ENCODE results near the gene PSMB2.

The PSMB2 gene

DNA sequence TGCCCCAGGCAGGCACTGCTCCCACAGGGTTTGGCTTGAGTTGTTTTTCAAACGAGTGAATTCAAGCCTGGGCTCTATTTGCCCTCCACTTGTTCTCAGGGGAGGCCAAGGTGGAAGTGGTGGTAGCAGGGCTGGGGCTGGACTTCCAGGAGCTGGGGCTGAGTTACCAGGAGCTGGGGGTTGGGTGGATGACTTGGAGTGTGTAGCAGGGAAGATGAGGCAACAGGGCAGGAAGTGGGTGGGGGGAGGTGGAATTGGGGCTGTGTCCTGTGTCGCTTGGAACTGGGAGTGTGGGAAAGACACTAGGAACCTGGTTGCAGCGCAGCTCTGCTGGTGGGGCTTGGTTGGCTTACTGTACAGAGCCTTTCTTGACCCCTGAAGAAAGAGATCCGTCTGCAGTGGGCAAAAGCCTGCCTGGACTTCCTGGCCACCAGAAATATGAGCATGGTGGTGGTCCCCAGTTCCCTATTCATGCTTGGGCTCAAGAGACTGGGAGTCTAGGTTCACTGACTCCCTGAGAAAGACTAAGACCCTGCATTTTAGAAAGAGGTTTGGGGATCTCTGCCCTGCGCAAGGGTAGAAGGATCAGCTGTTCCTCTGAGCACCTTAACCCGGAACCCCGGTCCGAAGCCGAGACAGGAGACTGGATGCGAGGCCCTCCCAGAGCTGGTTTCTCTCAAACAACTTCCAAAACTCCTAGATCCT lies 65.1 kb downstream of the PSMB2 start:
- Histone ChIP-seq H3K9ac (ENCODE audit: low read depth, low read length) (no peak overlapping the region), H3K9me3 (ENCODE audit: control insufficient read depth, insufficient read depth, low read length) (no peaks in the 10 kb centered on the region), H3K4me3 (ENCODE audit: low read depth, low read length) (peak overlapping the region; percentile 43), H3K27me3 (ENCODE audit: control insufficient read depth, insufficient read depth, low read length) (peaks cover 83% of the 10 kb centered on the region), H3K4me1 (ENCODE audit: control insufficient read depth, insufficient read depth, low read length) (peaks cover 3% of the 10 kb centered on the region), H3K36me3 (ENCODE audit: control insufficient read depth, insufficient read depth, low read length) (no peaks in the 10 kb centered on the region)

DNA sequence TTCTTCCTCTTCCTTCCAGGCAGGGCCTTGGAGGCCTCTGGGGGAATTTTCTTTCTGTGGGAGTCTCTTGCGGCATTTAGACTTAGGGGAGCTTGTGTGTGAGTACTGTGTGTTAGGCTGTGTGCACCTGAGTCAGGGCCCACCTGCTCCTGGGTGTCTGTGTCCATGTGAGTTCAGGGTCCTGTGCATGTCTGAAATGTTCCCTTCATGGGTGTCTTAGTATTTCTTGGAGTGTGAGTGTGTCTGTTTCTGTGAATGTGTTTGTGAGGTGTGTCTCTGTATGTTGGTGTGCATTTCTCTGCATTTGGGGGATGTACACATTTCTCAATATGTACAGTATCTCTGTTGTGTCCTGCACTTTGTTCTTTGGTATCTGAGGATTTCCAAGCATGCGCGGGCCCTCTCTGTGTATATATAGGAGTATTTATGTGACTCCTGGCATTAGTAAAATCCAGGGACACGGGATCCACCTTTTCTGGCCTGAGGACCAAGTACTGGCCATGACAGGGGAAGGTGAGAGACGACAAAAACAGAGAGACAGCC lies 65.8 kb downstream of the PSMB2 start:
- no peak overlapping the region for H3K9ac ChIP-seq (ENCODE audit: low read depth, low read length)
- H3K36me3 ChIP-seq (ENCODE audit: control insufficient read depth, insufficient read depth, low read length): no peaks in the 10 kb centered on the region
- peaks cover 3% of the 10 kb centered on the region for H3K4me1 ChIP-seq (ENCODE audit: control insufficient read depth, insufficient read depth, low read length)
- H3K4me3 ChIP-seq (ENCODE audit: low read depth, low read length): peak overlapping the region; percentile 28
- peaks cover 86% of the 10 kb centered on the region for H3K27me3 ChIP-seq (ENCODE audit: control insufficient read depth, insufficient read depth, low read length)
- no peaks in the 10 kb centered on the region for H3K9me3 ChIP-seq (ENCODE audit: control insufficient read depth, insufficient read depth, low read length)

DNA sequence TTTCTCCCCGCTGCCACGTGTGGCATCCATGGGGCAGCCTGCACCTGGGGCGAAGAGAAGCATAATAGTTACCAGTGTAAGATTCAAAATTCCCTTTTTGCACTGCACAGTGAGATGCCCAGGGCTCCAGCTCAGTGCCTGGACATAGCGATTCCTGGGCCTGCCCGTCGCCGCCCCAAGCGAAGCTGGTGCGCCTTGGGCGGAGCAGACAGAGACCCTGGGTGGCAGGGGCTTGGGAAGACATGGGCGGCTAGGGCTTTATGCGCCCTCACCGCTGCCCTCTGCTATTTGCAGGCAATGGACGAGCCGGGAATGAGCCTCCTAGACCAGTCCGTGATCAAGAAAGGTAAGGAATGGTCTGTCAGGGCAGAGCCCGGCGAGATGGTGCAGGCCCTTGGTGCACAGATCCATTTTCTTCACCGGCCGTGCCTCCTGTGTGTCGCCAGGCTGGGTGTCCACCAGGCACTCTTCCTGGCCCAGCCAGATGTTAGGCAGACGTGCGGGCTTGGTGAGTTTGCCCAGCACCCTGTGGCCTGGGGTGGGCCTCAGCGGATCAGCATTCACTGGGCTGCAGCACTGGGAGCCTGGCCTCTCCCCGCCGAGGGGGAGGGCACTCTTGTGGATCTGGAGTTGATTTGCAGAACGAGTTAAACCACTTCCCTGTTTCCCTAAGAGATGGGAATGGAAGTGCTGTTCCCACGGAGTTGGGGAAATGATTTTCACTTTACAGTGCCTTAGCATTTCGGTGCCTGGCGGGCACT lies 66.5 kb downstream of the PSMB2 start:
- peaks cover 93% of the 10 kb centered on the region for H3K27me3 ChIP-seq (ENCODE audit: control insufficient read depth, insufficient read depth, low read length)
- no peak overlapping the region for H3K9ac ChIP-seq (ENCODE audit: low read depth, low read length)
- H3K36me3 ChIP-seq (ENCODE audit: control insufficient read depth, insufficient read depth, low read length): no peaks in the 10 kb centered on the region
- H3K4me1 ChIP-seq (ENCODE audit: control insufficient read depth, insufficient read depth, low read length): peaks cover 3% of the 10 kb centered on the region
- peak overlapping the region; percentile 28 for H3K4me3 ChIP-seq (ENCODE audit: low read depth, low read length)
- no peaks in the 10 kb centered on the region for H3K9me3 ChIP-seq (ENCODE audit: control insufficient read depth, insufficient read depth, low read length)

DNA sequence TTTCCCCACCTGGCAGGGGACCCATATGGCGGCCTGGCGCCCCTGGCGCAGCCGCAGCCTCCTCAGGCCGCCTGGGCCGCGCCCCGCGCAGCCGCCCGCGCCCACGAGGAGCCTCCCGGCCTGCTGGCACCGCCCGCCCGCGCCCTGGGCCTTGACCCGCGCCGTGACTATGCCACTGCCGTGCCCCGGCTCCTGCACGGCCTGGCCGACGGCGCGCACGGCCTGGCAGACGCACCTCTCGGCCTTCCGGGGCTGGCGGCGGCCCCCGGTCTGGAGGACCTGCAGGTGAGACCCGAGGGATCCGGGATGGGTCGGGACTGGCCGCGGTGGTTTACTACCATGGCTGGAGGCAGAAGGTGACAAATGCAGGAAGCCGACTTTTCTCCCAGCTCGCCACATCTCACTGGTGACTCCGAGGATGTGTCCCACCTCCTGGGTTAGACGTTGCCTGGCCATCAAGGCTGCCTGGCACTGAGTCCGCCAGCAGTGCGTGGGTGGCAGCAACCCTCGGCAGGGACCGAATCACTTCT lies 67.1 kb downstream of the PSMB2 start:
- H3K9ac ChIP-seq (ENCODE audit: low read depth, low read length): no peak overlapping the region
- peak overlapping the region; percentile 28 for H3K4me3 ChIP-seq (ENCODE audit: low read depth, low read length)
- H3K4me1 ChIP-seq (ENCODE audit: control insufficient read depth, insufficient read depth, low read length): peaks cover 3% of the 10 kb centered on the region
- H3K36me3 ChIP-seq (ENCODE audit: control insufficient read depth, insufficient read depth, low read length): no peaks in the 10 kb centered on the region
- H3K9me3 ChIP-seq (ENCODE audit: control insufficient read depth, insufficient read depth, low read length): no peaks in the 10 kb centered on the region
- peaks cover 94% of the 10 kb centered on the region for H3K27me3 ChIP-seq (ENCODE audit: control insufficient read depth, insufficient read depth, low read length)

DNA sequence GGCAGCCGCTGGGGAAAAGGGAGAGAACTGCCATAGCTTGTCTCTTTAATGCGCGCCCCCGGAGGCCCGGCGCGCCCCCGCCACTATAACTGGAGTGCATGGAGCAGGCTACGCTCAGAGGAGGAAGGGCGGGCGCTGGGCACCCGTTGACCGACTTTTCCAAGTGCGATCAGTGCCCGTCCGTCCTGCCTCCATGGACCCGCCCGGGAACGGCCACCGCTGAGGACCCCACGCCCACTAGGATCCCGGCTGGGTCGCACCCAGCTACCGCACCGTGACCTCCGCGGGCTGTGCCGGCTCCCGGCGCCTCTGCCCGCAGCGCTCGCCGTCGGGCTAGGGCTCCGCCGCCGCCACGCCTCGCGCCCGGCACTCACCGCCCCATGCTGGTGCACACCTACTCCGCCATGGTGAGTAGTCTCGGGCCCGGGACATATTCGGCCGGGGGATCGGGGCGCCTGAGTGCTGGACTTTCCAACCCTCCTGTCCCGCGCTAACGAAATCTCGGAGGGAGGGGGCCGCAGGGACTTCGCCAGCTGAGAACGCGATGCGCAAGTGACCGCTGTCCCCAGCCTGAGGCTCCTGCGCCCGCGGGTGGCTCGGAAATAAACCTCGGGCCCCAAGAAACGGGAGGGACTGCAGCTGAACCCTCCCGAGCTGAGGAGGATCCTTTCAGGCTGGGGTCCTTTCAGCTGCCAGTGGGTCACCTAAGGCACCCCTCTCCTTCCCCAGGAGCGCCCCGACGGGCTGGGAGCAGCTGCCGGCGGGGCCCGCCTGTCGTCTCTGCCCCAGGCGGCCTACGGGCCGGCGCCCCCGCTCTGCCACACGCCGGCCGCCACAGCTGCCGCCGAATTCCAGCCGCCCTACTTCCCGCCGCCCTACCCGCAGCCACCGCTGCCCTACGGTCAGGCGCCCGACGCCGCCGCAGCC lies 67.9 kb downstream of the PSMB2 start, which contains the start of gene TFAP2E:
TSS of gene TFAP2E (plus strand) at position 117 of the 927 bp plus-strand sequence. CDS start at position 381, 264 bp downstream.
- Histone ChIP-seq H3K9me3 (ENCODE audit: control insufficient read depth, insufficient read depth, low read length) (no peaks in the 10 kb centered on the region), H3K4me1 (ENCODE audit: control insufficient read depth, insufficient read depth, low read length) (peaks cover 3% of the 10 kb centered on the region), H3K27me3 (ENCODE audit: control insufficient read depth, insufficient read depth, low read length) (peaks cover 97% of the 10 kb centered on the region), H3K36me3 (ENCODE audit: control insufficient read depth, insufficient read depth, low read length) (no peaks in the 10 kb centered on the region), H3K9ac (ENCODE audit: low read depth, low read length) (no peak within 1 kb of the TSS), H3K4me3 (ENCODE audit: low read depth, low read length) (peak within 1 kb of the TSS; percentile 58)

DNA sequence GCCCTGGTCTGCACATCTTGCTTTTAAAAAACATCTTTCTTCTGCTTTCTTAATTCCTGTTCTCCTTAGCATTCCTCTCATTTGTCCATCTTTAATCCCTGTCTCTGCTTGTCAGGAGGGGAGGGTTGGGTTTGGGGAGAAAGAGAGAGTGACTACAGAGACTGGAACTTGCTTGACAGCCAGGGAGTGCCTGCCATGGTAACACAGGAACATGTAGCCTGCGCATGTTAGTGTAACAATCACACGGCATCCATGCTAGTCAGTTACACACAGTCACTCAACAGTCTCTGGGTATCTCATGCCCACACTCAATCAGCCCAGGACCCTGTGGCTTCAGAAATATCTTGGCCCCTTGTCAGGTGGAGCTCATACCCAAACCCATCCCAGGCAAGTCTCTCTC lies 69.0 kb downstream of the PSMB2 start:
- peak overlapping the region; percentile 58 for H3K4me3 ChIP-seq (ENCODE audit: low read depth, low read length)
- H3K4me1 ChIP-seq (ENCODE audit: control insufficient read depth, insufficient read depth, low read length): peaks cover 3% of the 10 kb centered on the region
- H3K36me3 ChIP-seq (ENCODE audit: control insufficient read depth, insufficient read depth, low read length): no peaks in the 10 kb centered on the region
- H3K27me3 ChIP-seq (ENCODE audit: control insufficient read depth, insufficient read depth, low read length): peaks cover 92% of the 10 kb centered on the region
- no peaks in the 10 kb centered on the region for H3K9me3 ChIP-seq (ENCODE audit: control insufficient read depth, insufficient read depth, low read length)
- H3K9ac ChIP-seq (ENCODE audit: low read depth, low read length): no peak overlapping the region

DNA sequence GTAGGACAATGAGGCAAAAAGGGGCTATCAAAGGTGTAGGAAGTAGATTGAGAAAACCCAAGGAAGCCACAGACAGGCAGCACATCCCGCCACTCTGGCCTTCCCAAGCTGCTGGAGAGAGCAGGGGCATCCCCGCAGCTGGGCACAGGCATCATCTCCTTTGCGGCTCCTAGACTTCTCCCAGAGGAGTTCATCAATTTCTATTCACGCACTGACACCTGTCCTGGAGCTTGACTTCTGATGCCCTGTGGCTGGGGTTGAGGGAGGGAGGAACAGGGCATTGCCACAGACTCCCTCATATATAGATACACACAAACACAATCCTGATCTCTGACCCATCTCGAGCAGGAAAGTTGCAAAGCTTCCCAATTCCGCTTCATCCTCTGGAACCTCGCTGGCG lies 70.1 kb downstream of the PSMB2 start:
- Histone ChIP-seq H3K36me3 (ENCODE audit: control insufficient read depth, insufficient read depth, low read length) (peaks cover 4% of the 10 kb centered on the region), H3K27me3 (ENCODE audit: control insufficient read depth, insufficient read depth, low read length) (peaks cover 83% of the 10 kb centered on the region)

DNA sequence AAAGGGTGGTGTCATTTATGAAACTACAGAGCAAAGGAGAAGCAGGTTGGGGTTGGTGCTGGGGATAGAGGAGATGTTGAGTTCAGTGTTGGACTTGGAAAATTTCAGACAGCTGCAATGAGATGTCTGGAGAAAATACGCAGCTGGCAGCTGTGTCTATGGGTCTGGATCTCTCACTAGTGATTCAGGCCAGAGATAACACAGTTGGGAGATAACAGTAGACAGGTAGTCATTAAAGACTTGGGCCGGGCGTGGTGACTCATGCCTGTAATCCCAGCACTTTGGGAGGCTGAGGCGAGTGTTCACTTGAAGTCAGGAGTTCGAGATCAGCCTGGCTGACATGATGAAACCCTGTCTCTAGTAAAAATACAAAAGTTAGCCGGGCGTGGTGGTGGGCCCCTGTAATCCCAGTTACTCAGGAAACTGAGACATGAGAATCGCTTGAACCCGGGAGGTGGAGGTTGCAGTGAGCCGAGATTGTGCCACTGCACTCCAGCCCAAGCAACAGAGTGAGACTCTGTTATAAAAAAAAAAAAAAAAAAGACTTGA lies 70.7 kb downstream of the PSMB2 start:
- Histone ChIP-seq H3K4me3 (ENCODE audit: low read depth, low read length) (no peak overlapping the region), H3K9ac (ENCODE audit: low read depth, low read length) (no peak overlapping the region), H3K4me1 (ENCODE audit: control insufficient read depth, insufficient read depth, low read length) (no peaks in the 10 kb centered on the region), H3K27me3 (ENCODE audit: control insufficient read depth, insufficient read depth, low read length) (peaks cover 77% of the 10 kb centered on the region), H3K9me3 (ENCODE audit: control insufficient read depth, insufficient read depth, low read length) (no peaks in the 10 kb centered on the region), H3K36me3 (ENCODE audit: control insufficient read depth, insufficient read depth, low read length) (peaks cover 4% of the 10 kb centered on the region)

More for the DNA sequence above, 70.1 kb downstream of the PSMB2 start:
- Histone ChIP-seq H3K9ac (ENCODE audit: low read depth, low read length) (no peak overlapping the region), H3K9me3 (ENCODE audit: control insufficient read depth, insufficient read depth, low read length) (no peaks in the 10 kb centered on the region), H3K4me3 (ENCODE audit: low read depth, low read length) (no peak overlapping the region), H3K4me1 (ENCODE audit: control insufficient read depth, insufficient read depth, low read length) (peaks cover 1% of the 10 kb centered on the region)

DNA sequence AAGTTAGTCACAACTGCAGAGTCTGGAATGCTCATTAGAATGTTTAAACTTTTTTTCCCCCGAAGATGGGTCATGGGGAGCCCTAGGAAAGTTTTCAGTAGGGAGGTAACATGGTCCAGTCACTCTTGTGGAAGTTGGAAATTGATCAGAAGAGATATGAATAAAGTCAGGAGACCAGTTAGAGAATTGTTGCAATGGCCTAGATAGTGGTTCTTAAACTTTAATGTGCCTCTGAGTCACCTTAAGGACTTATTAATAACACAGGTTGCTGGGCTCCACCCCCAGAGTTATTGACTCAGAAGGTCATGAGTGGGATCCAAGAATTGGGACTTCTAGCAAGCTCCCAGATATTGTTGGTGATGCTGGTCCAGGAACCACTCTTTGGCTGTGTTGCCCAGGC lies 71.4 kb downstream of the PSMB2 start:
- H3K4me1 ChIP-seq (ENCODE audit: control insufficient read depth, insufficient read depth, low read length): no peaks in the 10 kb centered on the region
- H3K9me3 ChIP-seq (ENCODE audit: control insufficient read depth, insufficient read depth, low read length): no peaks in the 10 kb centered on the region
- no peak overlapping the region for H3K9ac ChIP-seq (ENCODE audit: low read depth, low read length)
- peaks cover 12% of the 10 kb centered on the region for H3K36me3 ChIP-seq (ENCODE audit: control insufficient read depth, insufficient read depth, low read length)
- no peak overlapping the region for H3K4me3 ChIP-seq (ENCODE audit: low read depth, low read length)
- H3K27me3 ChIP-seq (ENCODE audit: control insufficient read depth, insufficient read depth, low read length): peaks cover 70% of the 10 kb centered on the region

DNA sequence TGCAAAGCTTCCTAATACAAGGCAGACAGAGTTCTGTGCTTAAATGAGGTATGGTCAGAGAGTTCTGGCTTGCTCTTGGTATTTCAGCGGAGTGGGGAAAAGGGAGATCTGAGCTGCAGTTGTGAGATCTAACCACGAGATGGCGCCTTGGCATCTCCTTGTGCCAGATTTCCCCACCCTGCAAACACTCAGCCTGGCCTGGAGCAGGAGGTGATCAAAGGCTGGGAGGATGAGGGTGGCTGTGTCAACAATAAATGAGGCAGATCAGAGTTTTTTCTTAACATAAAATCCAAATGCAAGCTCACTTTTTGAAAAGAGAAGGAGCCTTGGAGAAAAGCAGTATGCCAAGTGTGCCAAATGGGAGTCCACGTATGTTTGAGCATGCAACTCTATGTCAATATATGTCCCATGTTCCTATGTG lies 72.3 kb downstream of the PSMB2 start:
- no peaks in the 10 kb centered on the region for H3K9me3 ChIP-seq (ENCODE audit: control insufficient read depth, insufficient read depth, low read length)
- H3K27me3 ChIP-seq (ENCODE audit: control insufficient read depth, insufficient read depth, low read length): peaks cover 60% of the 10 kb centered on the region
- no peak overlapping the region for H3K9ac ChIP-seq (ENCODE audit: low read depth, low read length)
- no peak overlapping the region for H3K4me3 ChIP-seq (ENCODE audit: low read depth, low read length)
- H3K36me3 ChIP-seq (ENCODE audit: control insufficient read depth, insufficient read depth, low read length): peaks cover 16% of the 10 kb centered on the region
- no peaks in the 10 kb centered on the region for H3K4me1 ChIP-seq (ENCODE audit: control insufficient read depth, insufficient read depth, low read length)
